GM12878 (cell line): ENCODE measurements around the gene FHOD3. TPM values are rescaled to one million over a fixed set of nuclear protein-coding genes. Genes with fewer than 3 reads are reported as not detected.

Experiments used
- ATAC-seq: fragments of 200-7000 bp; cut with Tn5 transposase; 3 replicates; pipeline ENCODE4 v1.9.1; 2020; ENCODE audit warnings: mild to moderate bottlenecking, moderate library complexity
- BruUV-seq: library from RNA; stranded (reverse); fragments of 400-500 nt; replicated peaks from 2 replicates; lab custom pipeline; 2021; lab: Mats Ljungman, UMichigan
- CTCF ChIA-PET: fragments of 300-600 bp; sonication (Branson Sonifier 250); formaldehyde crosslinking; extraction: SDS; loops from one replicate; lab custom pipeline; 2021; ENCODE audit warnings: inconsistent platforms; lab: Yijun Ruan, JAX
- POLR2A ChIA-PET: fragments of 350-600 bp; formaldehyde crosslinking; extraction: SDS; loops from one replicate; lab custom pipeline; 2021; ENCODE audit warnings: inconsistent platforms; lab: Charles Lee
- RAD21 ChIA-PET: fragments of 300-600 bp; sonication (Branson Sonifier 250); formaldehyde crosslinking; loops from one replicate; lab custom pipeline; 2023; ENCODE audit warnings: antibody characterized with exemption; ENCODE audit not compliant: unreplicated experiment; lab: Charles Lee
- SMC1A ChIA-PET: fragments of 300-600 bp; sonication (Branson Sonifier 250); formaldehyde crosslinking; loops from one replicate; lab custom pipeline; 2023; ENCODE audit not compliant: unreplicated experiment, uncharacterized antibody; lab: Charles Lee
- DNase-seq: peaks from one replicate; pipeline ENCODE4 v3.0.0-alpha.2; 2011; ENCODE audit warnings: low read depth, low spot score
- FAIRE-seq: peaks from 3 replicates; lab custom pipeline; 2011; peaks lifted over from hg19 to GRCh38; lab: Jason Lieb, UNC
- H2AFZ ChIP-seq: 2 replicates; pipeline ENCODE4 v1.6.0; 2011; ENCODE audit warnings: low read depth, low read length, control low read depth; ENCODE audit not compliant: control insufficient read depth
- H3K27ac ChIP-seq: 2 replicates; pipeline ENCODE4 v1.5.1; 2011; ENCODE audit warnings: control low read depth; ENCODE audit not compliant: control insufficient read depth, insufficient read depth
- H3K27me3 ChIP-seq, 2 experiments: replicated peaks in 1 of 2; 2 replicates each; pipeline versions ENCODE4 v1.6.0 to v1.6.1; 2011; ENCODE audit warnings: low read length in 1 of 2; ENCODE audit not compliant: control insufficient read depth in 2 of 2, insufficient read depth in 2 of 2
- H3K36me3 ChIP-seq, 2 experiments: 2 replicates each; pipeline ENCODE4 v1.5.1; 2011; ENCODE audit warnings: low read length in 1 of 2; ENCODE audit not compliant: control insufficient read depth in 2 of 2, insufficient read depth in 2 of 2
- H3K4me1 ChIP-seq: 2 replicates; pipeline ENCODE4 v1.6.1; 2011; ENCODE audit warnings: mild to moderate bottlenecking, low read length, moderate library complexity, mixed read lengths; ENCODE audit not compliant: control insufficient read depth, insufficient read depth
- H3K4me2 ChIP-seq: 2 replicates; pipeline ENCODE4 v1.6.0; 2011; ENCODE audit warnings: control low read depth; ENCODE audit not compliant: control insufficient read depth, insufficient read depth
- H3K4me3 ChIP-seq: fragments of 200-600 bp; sonication (generic); 2 replicates; pipeline ENCODE4 v1.5.1; 2016
- H3K79me2 ChIP-seq: 2 replicates; pipeline ENCODE4 v1.6.0; 2011; ENCODE audit warnings: low read length; ENCODE audit not compliant: control insufficient read depth, insufficient read depth
- H3K9ac ChIP-seq: 2 replicates; pipeline ENCODE4 v1.8.0; 2011; ENCODE audit warnings: low read length, control low read depth, mixed read lengths; ENCODE audit not compliant: control insufficient read depth, insufficient read depth
- H3K9me3 ChIP-seq: replicated peaks from 3 replicates; pipeline ENCODE4 v1.5.1; 2011; ENCODE audit warnings: mild to moderate bottlenecking, low read length; ENCODE audit not compliant: control insufficient read depth, insufficient read depth
- H4K20me1 ChIP-seq: 2 replicates; pipeline ENCODE4 v1.6.0; 2011; ENCODE audit not compliant: control insufficient read depth, insufficient read depth
- CEBPB ChIP-seq, 2 experiments: fragments of 150-350 bp in 1 of 2; IDR thresholded peaks; 2 replicates each; pipeline ENCODE4 v1.6.1; 2012 to 2014; ENCODE audit warnings: low read depth in 2 of 2, low read length in 2 of 2, borderline replicate concordance in 1 of 2, inconsistent platforms in 1 of 2
- CHD2 ChIP-seq: IDR thresholded peaks from 2 replicates; pipeline ENCODE4 v1.6.1; 2011; ENCODE audit warnings: low read depth, low read length, improper control_type of control experiment, borderline replicate concordance
- E4F1 ChIP-seq: fragments of 450-650 bp; IDR thresholded peaks from 2 replicates; pipeline ENCODE4 v1.6.1; 2018; ENCODE audit warnings: borderline replicate concordance, mild to moderate bottlenecking; ENCODE audit not compliant: partially characterized antibody
- EED ChIP-seq: sonication (generic); IDR thresholded peaks from 2 replicates; pipeline ENCODE4 v1.6.1; 2016; ENCODE audit warnings: antibody characterized with exemption, low read depth
- EGR1 ChIP-seq, 2 experiments: IDR thresholded peaks; 1 replicate in 1 of 2; 2 replicates in 1 of 2; pipeline ENCODE4 v1.6.1; 2011 to 2012; ENCODE audit warnings: low read depth in 2 of 2, low read length in 2 of 2, borderline replicate concordance in 1 of 2, mild to moderate bottlenecking in 1 of 2, moderate library complexity in 1 of 2
- NFIC ChIP-seq: IDR thresholded peaks from 2 replicates; pipeline ENCODE4 v1.6.1; 2012; ENCODE audit warnings: low read depth, mild to moderate bottlenecking, inconsistent platforms, low read length, moderate library complexity
- PAX5 ChIP-seq: IDR thresholded peaks from 2 replicates; pipeline ENCODE4 v1.6.1; 2011; ENCODE audit warnings: low read depth, low read length, borderline replicate concordance
- SPI1 ChIP-seq: IDR thresholded peaks from 2 replicates; pipeline ENCODE4 v1.6.1; 2011; ENCODE audit warnings: low read depth, mild to moderate bottlenecking, low read length, moderate library complexity, borderline replicate concordance; ENCODE audit not compliant: insufficient read depth
- TARDBP ChIP-seq: IDR thresholded peaks from 2 replicates; pipeline ENCODE4 v1.6.1; 2016; ENCODE audit warnings: borderline replicate concordance
- ZNF274 ChIP-seq: IDR thresholded peaks from one replicate; pipeline ENCODE4 v1.8.0; 2011; ENCODE audit not compliant: insufficient read length, insufficient read depth
- WGBS: methylation state at CpG from one replicate; pipeline ENCODE4 v1.1.6; 2016; ENCODE audit warnings: low lambda C conversion rate; ENCODE audit not compliant: insufficient replicate concordance, insufficient coverage; ENCODE audit errors: missing lambda C conversion rate; 5-methylcytosine and 5-hydroxymethylcytosine counted together
- in situ Hi-C: fragments of 300-500 bp; cut with MboI; formaldehyde crosslinking; loops from 9 replicates; pipeline ENCODE4 v1.14.3; 2018; ENCODE audit warnings: mixed read lengths
- intact Hi-C: fragments of 100-400 bp; cut with micrococcal nuclease; formaldehyde crosslinking; loops from one replicate; pipeline ENCODE4 v1.14.2; 2022; ENCODE audit not compliant: unreplicated experiment
- polyA plus RNA-seq, 11 experiments: library from polyadenylated mRNA; depleted of rRNA in 4 of 11; unstranded in 6 of 11; stranded (reverse) in 5 of 11; fragments of >200 nt; fragmentation: Nextera tagmentation in 4 of 11; fragmentation: Illumina TruSeq in 1 of 11; extraction: Ambion mirVana in 4 of 11; extraction: Trizol in 1 of 11; gene quantifications; 1 replicate in 1 of 11; 2 replicates in 10 of 11; pipeline versions ENCODE4 v1.2.1 to v1.2.3, GENCODE V29; 2011 to 2016; ENCODE audit warnings: inconsistent platforms in 2 of 11, missing spikeins in 2 of 11, low read depth in 1 of 11
- total RNA-seq, 4 experiments: library from RNA; depleted of rRNA in 3 of 4; stranded (reverse); fragments of >200 nt in 3 of 4; fragmentation: Illumina TruSeq in 1 of 4; extraction: Trizol in 1 of 4; gene quantifications; 2 replicates each; pipeline versions ENCODE4 v1.2.1 to v1.2.3, GENCODE V29; 2013 to 2021

The FHOD3 gene
- total and polyA plus RNA-seq, 10 of the 15 experiments (the other 5 are each of a cell fraction or from before 2014, with no cell fraction given): 0.77 to 26.7 (median 10.4) TPM

- no TSS peak for BruUV-seq
- Histone ChIP-seq H3K9ac (no peak overlapping the region), H3K27me3 (no peaks in the 10 kb centered on the region), H3K4me3 (no peak overlapping the region), H3K79me2 (no peaks in the 10 kb centered on the region; the same call in 1 of the 2 replicates), H2AFZ (no peak overlapping the region), H4K20me1 (no peaks in the 10 kb centered on the region), H3K4me1 (no peaks in the 10 kb centered on the region), H3K36me3 (peaks cover 0 to 2% of the 10 kb centered on the region in 2 experiments; a peak in 2 of 4 replicates), H3K27ac (no peak overlapping the region), H3K9me3 (no peaks in the 10 kb centered on the region; the same call in 2 of the 3 replicates), H3K4me2 (no peak overlapping the region)
- FAIRE-seq (no peak), ATAC-seq (no peak), DNase-seq (no peak)
- RAD21 ChIA-PET: interaction anchor here (0.9 to 1.0 kb wide), 2 partner anchors 11 to 28 kb away, joined by 3 read pairs; no protein-coding TSS in a partner anchor
- in situ Hi-C loops: no loop called here
- 0% methylated on average over 1 of the region's 1 CpG for WGBS
- POLR2A ChIA-PET: interaction anchor here (0.6 to 0.8 kb wide), 2 partner anchors 12 to 50 kb away, joined by 3 read pairs; no protein-coding TSS in a partner anchor
- TF ChIP-seq EED (no peak), E4F1 (no peak), PAX5 (no peak), CHD2 (no peak), TARDBP (no peak), NFIC (no peak), EGR1 (IDR thresholded peaks at IDR 0.05; ENCODE audit: borderline replicate concordance in 1 of 2, low read depth in 2 of 2, low read length in 2 of 2) (no peak), CEBPB (IDR thresholded peaks at IDR 0.05; ENCODE audit: borderline replicate concordance in 1 of 2, low read depth in 2 of 2, low read length in 2 of 2) (no peak), SPI1 (no peak), ZNF274 (no peak)
- SMC1A ChIA-PET: interaction anchor here (0.7 to 1.6 kb wide), 10 partner anchors 10 to 206 kb away, joined by 3 to 4 read pairs (median 3); no protein-coding TSS in a partner anchor
- CTCF ChIA-PET: interaction anchor here (0.6 to 1.6 kb wide), 7 partner anchors 10 to 1055 kb away, joined by 3 to 4 read pairs (median 3); no protein-coding TSS in a partner anchor
- intact Hi-C loops: no loop called here
Measured at GRCh38 chr18:36505665-36506064, 208.2 kb downstream of the FHOD3 start.
